Measurements from ENCODE around the gene CAND1. TPM values are rescaled to one million over a fixed set of nuclear protein-coding genes. Genes with fewer than 3 reads are reported as not detected.

CAND1 gene
- total RNA-seq, 6 experiments from 2014 or later, result 151 to 181 (median 165) TPM

- DNase-seq, result no peak
- no peak overlapping the region for H3K27ac Mint-ChIP-seq
- TF ChIP-seq, protein P1, sequence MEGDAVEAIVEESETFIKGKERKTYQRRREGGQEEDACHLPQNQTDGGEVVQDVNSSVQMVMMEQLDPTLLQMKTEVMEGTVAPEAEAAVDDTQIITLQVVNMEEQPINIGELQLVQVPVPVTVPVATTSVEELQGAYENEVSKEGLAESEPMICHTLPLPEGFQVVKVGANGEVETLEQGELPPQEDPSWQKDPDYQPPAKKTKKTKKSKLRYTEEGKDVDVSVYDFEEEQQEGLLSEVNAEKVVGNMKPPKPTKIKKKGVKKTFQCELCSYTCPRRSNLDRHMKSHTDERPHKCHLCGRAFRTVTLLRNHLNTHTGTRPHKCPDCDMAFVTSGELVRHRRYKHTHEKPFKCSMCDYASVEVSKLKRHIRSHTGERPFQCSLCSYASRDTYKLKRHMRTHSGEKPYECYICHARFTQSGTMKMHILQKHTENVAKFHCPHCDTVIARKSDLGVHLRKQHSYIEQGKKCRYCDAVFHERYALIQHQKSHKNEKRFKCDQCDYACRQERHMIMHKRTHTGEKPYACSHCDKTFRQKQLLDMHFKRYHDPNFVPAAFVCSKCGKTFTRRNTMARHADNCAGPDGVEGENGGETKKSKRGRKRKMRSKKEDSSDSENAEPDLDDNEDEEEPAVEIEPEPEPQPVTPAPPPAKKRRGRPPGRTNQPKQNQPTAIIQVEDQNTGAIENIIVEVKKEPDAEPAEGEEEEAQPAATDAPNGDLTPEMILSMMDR (IDR thresholded peaks at IDR 0.05), result no peak
- peaks cover 14% of the 10 kb centered on the region for H3K36me3 Mint-ChIP-seq (ENCODE audit: low read depth)
- peaks cover 54% of the 10 kb centered on the region for H3K4me1 Mint-ChIP-seq (ENCODE audit: low read depth)
- no peak overlapping the region for H3K4me3 Mint-ChIP-seq
- no peaks in the 10 kb centered on the region for H3K27me3 Mint-ChIP-seq (ENCODE audit: insufficient read depth)
- no peaks in the 10 kb centered on the region for H3K9me3 Mint-ChIP-seq
Observed at GRCh38 chr12:67279637-67280036, 10.5 kb downstream of the CAND1 start.

- Mint-ChIP-seq H3K4me3 (no peak overlapping the region), H3K36me3 (ENCODE audit: low read depth) (peaks cover 10% of the 10 kb centered on the region), H3K27ac (no peak overlapping the region), H3K27me3 (ENCODE audit: insufficient read depth) (no peaks in the 10 kb centered on the region), H3K4me1 (ENCODE audit: low read depth) (peaks cover 50% of the 10 kb centered on the region), H3K9me3 (no peaks in the 10 kb centered on the region)
- TF ChIP-seq, protein P1 (IDR thresholded peaks at IDR 0.05), result no peak
- DNase-seq, result no peak
Observed at GRCh38 chr12:67280088-67280487, 10.9 kb downstream of the CAND1 start.

DNA sequence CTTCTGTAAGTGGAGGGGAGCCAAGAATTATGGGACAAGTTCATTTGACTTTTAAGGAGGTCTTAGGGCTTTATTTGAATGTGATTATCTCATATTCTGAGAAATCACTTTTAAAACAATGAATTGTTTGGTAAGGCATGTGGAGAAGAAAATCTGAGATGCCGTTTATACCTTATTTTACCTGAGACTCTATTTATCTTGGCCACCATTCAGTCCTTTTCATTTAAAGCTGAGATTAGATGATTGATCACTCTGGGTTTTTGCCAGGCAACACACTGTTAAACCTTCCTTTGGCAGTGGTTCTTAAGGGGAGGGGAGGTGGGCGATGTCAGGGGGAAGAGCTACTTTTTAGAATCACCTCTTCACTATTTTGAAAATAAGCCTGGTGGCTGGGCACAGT, 11.4 kb downstream of the CAND1 start:
- peaks cover 10% of the 10 kb centered on the region for H3K36me3 Mint-ChIP-seq (ENCODE audit: low read depth)
- peaks cover 45% of the 10 kb centered on the region for H3K4me1 Mint-ChIP-seq (ENCODE audit: low read depth)
- H3K9me3 Mint-ChIP-seq, result no peaks in the 10 kb centered on the region
- H3K27me3 Mint-ChIP-seq (ENCODE audit: insufficient read depth), result no peaks in the 10 kb centered on the region
- no peak for DNase-seq
- H3K4me3 Mint-ChIP-seq, result no peak overlapping the region
- H3K27ac Mint-ChIP-seq, result no peak overlapping the region
- TF ChIP-seq, protein P1 (IDR thresholded peaks at IDR 0.05), result no peak

DNA sequence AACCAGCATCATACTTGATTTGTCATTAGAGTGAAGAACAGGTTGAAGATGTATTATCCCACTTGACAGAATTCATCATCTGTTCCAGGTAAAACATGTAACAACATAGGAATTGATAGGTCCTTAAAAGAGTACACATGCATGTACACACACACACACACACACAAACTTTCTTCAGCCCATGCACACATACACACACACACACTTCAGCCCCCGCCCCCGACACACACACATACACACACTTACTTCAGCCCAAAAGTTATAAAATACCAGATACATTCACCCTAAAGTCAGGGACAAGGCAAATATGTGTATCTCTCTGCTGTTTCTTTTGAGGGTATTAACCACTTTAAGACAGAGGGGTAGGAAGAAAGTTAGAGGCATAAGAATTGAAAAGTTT, 15.4 kb downstream of the CAND1 start:
- Mint-ChIP-seq H3K36me3 (ENCODE audit: low read depth) (peaks cover 7% of the 10 kb centered on the region), H3K9me3 (no peaks in the 10 kb centered on the region), H3K4me3 (no peak overlapping the region), H3K27ac (no peak overlapping the region), H3K27me3 (ENCODE audit: insufficient read depth) (no peaks in the 10 kb centered on the region), H3K4me1 (ENCODE audit: low read depth) (peaks cover 19% of the 10 kb centered on the region)
- TF ChIP-seq, protein P1 (IDR thresholded peaks at IDR 0.05), result no peak
- DNase-seq, result no peak

DNA sequence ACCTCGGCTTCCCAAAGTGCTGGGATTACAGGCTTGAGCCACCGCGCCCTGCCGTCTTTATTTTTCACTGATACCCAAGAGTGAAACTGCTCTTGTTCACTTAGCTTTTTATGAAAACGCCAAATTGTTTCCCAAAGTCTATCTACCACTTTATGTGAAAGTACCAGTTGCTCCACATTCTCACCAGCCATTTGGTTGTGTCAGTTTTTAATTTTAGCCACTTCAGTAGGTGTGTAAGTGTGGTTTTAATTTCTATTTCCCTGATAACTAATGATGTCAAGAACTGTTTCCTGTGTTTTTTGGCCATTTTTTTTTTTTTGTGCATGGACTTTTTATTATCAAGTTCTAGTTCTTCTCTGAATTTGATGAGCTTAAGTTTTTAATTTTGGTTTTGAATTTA, 17.1 kb downstream of the CAND1 start:
- DNase-seq, result no peak
- peaks cover 16% of the 10 kb centered on the region for H3K36me3 Mint-ChIP-seq (ENCODE audit: low read depth)
- TF ChIP-seq, protein P1 (IDR thresholded peaks at IDR 0.05), result no peak
- H3K9me3 Mint-ChIP-seq, result no peaks in the 10 kb centered on the region
- no peak overlapping the region for H3K27ac Mint-ChIP-seq
- peaks cover 18% of the 10 kb centered on the region for H3K4me1 Mint-ChIP-seq (ENCODE audit: low read depth)
- H3K27me3 Mint-ChIP-seq (ENCODE audit: insufficient read depth), result no peaks in the 10 kb centered on the region
- H3K4me3 Mint-ChIP-seq, result no peak overlapping the region

- no peak for DNase-seq
- Mint-ChIP-seq H3K27ac (no peak overlapping the region), H3K9me3 (no peaks in the 10 kb centered on the region), H3K4me3 (no peak overlapping the region), H3K4me1 (ENCODE audit: low read depth) (peaks cover 15% of the 10 kb centered on the region), H3K27me3 (ENCODE audit: insufficient read depth) (no peaks in the 10 kb centered on the region), H3K36me3 (ENCODE audit: low read depth) (peaks cover 18% of the 10 kb centered on the region)
- TF ChIP-seq, protein P1 (IDR thresholded peaks at IDR 0.05), result no peak
Observed at GRCh38 chr12:67287311-67287710, 18.2 kb downstream of the CAND1 start.
